Putamen (tissue), 1 donor: ENCODE results near the gene ALG9.
A peak's percentile ranks its signal among the peaks of the same experiment; 100 is the strongest.
"Not testable (repeated sequence)": the region's sequence is repeated elsewhere in the genome, so short reads cannot be mapped to it uniquely, and the experiment has no call there.

Experiments
- DNase-seq: peaks from one replicate; pipeline ENCODE4 v3.0.0-alpha.2; 2016; ENCODE audit warnings: low spot score

ALG9 gene

DNA sequence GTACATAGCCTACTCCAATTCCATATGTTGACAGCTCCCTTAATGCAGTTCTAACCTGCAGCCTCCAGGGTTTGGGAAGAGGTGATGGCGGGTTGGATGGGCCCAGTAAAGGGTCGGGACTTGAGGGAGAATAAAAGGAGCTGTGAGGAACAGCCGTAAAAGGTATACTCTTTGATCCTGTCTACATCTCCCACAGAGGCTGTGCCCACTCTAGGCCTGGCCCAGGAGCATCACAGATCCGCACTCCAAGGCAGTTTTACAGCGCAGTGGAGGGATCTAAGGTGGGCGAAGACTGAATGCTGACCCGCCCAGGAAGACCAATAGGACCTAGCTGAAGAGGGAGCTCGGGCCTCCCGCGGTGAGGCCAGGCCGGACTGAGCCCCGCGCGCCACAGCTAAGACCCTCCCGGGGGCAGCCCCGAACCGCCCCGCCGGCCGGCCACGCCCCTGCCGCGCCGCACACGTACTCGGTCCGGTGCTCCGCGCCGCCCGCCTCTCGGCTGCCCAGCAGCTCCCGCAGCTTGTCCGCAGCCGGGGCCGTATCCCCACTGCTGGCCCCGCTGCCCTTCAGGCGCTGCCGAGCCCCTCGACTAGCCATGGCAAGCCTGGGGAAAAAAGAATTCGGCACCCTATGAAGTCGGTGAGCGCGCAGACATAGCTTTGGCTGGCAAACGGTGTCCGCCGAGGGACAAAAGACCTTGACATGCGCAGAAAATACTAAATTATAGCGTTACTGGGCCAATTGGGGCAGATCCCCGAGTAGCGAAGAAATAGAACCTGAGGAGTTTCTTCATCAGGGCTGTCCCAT is at the start of gene ALG9:
ALG9 (minus strand) TSS at position 696 of the 807 bp plus-strand sequence; CDS start at position 597, 99 bp downstream.
- peak; percentile 74 for DNase-seq

DNA sequence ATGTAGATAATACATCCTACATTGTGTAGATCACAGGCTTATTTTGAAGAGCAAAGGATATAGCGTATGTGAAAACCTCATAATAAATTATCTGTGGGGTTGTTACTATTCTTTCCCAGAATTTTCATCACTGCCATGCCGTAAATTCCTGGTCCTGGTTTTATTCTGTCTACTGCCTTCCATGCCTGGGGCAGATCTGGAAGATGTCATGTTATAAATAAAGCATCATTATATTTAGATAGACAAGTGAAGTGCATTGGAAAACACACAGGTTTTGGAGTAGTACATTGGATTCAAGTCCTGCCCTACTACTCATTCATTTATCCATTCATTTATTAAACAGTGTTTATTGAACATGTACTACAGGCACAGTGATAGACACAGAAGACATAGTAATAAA is 49.5 kb upstream of the ALG9 start:
- no peak for DNase-seq

GRCh38 chr11:111918390-111919256 is 47.2 kb upstream of the ALG9 start, which contains the start of gene C11orf52:
Gene C11orf52 (plus strand): TSS chr11:111918913. CDS start chr11:111918973, 60 bp downstream.
- DNase-seq, result no peak

DNA sequence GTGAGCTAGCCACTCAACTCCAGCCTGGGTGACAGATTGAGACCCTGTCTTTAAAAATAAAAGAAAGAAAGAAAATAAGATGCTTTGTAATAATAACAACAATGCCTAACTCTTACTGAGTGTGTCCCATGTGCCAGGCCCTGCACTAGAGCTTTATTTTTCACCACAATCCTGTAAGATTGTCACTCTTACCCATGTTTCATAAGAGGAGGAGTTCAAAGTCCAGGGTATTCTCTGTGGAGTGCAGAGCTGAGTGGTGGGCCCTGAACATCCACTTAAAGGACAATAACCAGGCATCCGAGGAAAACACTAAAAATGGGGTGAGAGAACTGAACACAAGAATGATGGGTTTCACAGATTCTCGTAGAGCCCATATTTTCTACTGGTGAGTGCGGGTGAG is 46.4 kb upstream of the ALG9 start:
- no peak for DNase-seq

DNA sequence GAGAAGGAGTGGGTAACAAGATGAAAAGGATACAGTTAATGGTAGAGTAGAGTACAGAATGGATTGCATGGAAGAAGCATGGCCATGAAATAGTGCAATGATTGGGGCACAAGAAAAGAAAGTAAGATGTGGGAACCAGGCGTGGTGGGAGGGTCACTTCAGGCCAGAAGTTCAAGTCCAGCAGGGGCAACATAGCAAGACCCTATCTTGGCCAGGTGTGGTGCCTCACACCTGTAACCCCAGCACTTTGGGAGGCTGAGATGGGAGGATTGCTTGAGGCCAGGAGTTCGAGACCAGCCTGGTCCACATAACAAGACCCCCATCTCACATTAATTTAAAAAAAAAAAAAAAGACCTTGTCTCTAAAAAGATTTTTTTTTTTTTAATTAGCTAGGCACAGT is 45.9 kb upstream of the ALG9 start:
- DNase-seq, result no peak

- DNase-seq, result no peak
Measured at GRCh38 chr11:111916768-111917167, 45.4 kb upstream of the ALG9 start.

GRCh38 chr11:111913997-111914396 is 42.6 kb upstream of the ALG9 start:
- peak; percentile 93 for DNase-seq

- DNase-seq, result peak; percentile 53
Measured at GRCh38 chr11:111913031-111913861, 41.9 kb upstream of the ALG9 start.

DNA sequence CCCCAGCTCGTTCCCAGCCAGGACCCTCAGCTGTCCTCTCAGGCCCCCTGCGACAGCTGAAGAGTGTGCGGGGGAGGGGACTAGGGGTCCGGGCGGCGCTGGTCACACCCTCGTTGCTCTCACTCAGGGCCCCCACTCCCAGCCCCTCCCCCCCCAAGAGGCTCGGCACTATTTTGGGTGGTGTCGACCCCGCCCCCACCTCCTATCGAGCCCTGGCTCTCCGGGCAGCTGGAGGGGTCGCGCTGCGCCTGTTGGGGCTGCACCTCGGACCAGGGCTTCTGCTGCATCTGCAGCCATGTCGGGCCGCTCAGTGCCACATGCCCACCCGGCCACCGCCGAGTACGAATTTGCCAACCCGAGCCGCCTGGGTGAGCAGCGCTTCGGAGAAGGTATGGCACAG is 41.2 kb upstream of the ALG9 start, which contains the start of gene HSPB2:
HSPB2 (plus strand) TSS at position 200 of the 400 bp plus-strand sequence; CDS start at position 296, 96 bp downstream.
- DNase-seq, result peak; percentile 19

- peak; percentile 96 for DNase-seq
Measured at GRCh38 chr11:111911563-111912401, 40.4 kb upstream of the ALG9 start, which contains the start of gene CRYAB. Gene CRYAB (minus strand): TSS chr11:111911770. CDS start chr11:111911724, 46 bp downstream.

GRCh38 chr11:111910676-111911562 is 39.5 kb upstream of the ALG9 start:
- peak; percentile 95 for DNase-seq

DNA sequence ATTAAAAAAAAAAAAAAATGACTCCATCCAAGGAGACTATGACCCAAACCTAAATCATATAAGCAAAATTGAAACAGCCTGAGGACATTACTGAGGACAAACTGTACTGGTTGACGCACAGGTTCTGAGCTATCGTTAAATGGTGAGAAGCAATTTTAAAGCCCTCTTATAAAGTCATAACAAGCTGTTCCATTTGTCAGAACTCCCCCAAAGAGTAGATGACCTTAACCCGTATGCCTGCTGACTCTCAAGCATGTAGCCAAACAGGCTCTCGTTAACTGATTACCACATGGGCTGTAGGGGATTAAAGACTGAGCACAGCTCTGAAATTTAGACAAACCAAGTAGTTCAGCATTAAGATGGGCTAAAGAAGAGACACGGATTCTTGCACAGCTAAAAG is 38.0 kb upstream of the ALG9 start:
- no peak for DNase-seq

GRCh38 chr11:111908639-111909305 is 37.4 kb upstream of the ALG9 start:
- no peak for DNase-seq

DNA sequence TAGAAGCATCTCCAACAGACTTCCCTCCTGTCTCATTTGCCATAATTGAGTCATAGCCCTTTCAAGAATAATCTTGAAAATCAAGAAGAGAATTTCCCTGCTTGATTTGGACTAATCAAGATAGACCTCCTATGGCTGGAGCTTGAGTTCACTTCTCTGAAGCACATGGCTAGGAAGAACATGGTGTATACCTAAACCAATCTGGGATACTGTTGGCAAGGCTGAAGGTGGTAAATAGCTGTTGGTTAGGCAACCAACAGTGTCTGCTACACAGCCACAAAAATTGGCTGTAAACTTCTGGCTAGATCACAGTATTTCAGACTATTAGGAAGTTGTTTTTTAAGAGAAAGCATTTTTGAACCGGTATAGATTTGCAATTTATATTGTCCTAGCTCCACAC is 35.3 kb upstream of the ALG9 start:
- DNase-seq, result no peak

GRCh38 chr11:111905411-111905810 is 34.0 kb upstream of the ALG9 start:
- DNase-seq, result no peak

DNA sequence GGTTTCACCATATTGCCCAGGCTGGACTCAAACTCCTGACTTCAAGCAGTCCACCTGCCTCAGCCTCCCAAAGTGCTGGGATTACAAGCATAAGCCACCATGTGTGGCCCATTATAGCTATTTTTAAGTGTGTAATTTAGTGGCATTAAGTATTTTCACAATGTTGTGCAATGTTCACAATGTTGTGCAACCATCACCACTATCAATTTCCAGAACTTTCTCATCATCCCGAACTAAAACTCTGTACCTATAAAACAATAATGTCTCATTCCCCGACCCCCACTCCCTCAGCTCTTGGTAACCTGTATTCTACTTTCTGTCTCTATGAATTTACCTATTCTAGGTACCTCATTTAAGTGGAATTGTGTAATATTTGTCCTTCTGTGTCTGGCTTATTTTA is 15.5 kb upstream of the ALG9 start:
- no peak for DNase-seq

DNA sequence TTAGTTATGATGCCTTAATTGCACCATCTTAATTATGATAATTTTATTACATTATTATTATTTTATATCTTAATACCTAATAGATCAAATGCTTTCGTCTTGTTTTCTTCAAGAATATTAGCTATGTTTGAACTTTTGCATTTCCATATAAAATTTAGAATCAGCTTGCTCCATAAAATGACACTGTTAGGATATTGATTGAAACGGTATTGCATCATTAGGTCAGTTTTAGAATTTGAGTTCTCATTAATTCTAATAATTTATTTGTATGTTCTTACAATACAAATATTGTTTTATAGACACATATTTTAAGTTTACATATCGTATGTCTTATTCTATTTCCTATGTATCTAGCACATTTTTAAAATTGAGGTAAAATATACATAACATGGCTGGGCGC is 14.7 kb upstream of the ALG9 start:
- no peak for DNase-seq

DNA sequence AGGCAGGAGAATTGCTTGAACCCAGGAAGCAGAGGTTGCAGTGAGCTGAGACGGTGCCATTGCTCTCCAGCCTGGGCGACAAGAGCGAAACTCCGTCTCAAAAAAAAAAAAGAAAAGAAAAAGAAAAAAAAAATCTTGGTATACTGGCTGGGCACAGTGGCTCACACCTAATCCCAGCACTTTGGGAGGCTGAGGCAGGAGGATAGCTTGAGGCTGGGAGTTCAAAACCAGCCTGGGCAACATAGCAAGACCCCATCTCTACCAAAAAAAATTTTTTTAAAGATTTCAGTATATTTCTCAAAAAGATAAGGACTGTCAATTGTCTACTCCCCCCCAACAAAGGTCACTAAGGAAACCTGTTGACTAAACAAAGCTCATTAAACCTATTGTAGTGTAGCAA is 13.7 kb upstream of the ALG9 start:
- DNase-seq, result not testable (repeated sequence)

DNA sequence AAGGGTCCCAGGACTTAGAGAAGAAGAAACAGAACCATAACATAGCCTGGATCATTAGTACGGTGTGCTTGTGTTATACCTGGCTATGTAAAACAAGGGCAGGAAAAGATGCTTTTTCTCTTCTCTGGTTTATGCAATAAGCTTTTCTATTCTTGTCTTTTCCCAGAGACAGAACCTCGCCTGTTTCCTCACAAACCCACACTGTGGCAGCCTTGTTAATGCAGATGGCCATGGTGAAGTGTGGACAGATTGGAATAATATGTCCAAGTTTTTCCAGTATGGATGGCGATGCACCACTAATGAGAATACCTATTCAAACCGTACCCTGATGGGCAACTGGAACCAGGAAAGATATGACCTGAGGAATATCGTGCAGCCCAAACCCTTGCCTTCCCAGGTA is 10.8 kb upstream of the ALG9 start:
- no peak for DNase-seq
